Activated T-cell treated with anti-CD3 and anti-CD28 coated beads, Interleukin-2, amount 50 U/mL, for 1 hour (primary cell): ENCODE data around the gene NFIX.

Experiments
- DNase-seq: peaks from one replicate; pipeline ENCODE4 v3.0.0-alpha.2; 2020

The NFIX gene

GRCh38 chr19:13023656-13024055 lies 28.4 kb downstream of the NFIX start:
- no peak for DNase-seq

- no peak for DNase-seq
These were observed 29.1 kb downstream of the NFIX start for GRCh38 chr19:13024126-13024950.

GRCh38 chr19:13024951-13025697 lies 29.8 kb downstream of the NFIX start:
- no peak for DNase-seq

- no peak for DNase-seq
These were observed 30.7 kb downstream of the NFIX start for GRCh38 chr19:13025819-13026456.

- DNase-seq: no peak
These were observed 31.4 kb downstream of the NFIX start for GRCh38 chr19:13026462-13027370.

GRCh38 chr19:13027557-13027956 lies 32.3 kb downstream of the NFIX start:
- DNase-seq: no peak

GRCh38 chr19:13028027-13028426 lies 32.8 kb downstream of the NFIX start:
- DNase-seq: no peak

GRCh38 chr19:13029301-13029880 lies 34.1 kb downstream of the NFIX start:
- DNase-seq: no peak

- DNase-seq: no peak
These were observed 34.6 kb downstream of the NFIX start for GRCh38 chr19:13029893-13030292.

- no peak for DNase-seq
These were observed 36.8 kb downstream of the NFIX start for GRCh38 chr19:13031917-13032623.

GRCh38 chr19:13032837-13033236 lies 37.6 kb downstream of the NFIX start:
- no peak for DNase-seq

GRCh38 chr19:13033244-13033643 lies 38.0 kb downstream of the NFIX start:
- DNase-seq: no peak

- peak; percentile 49 for DNase-seq
These were observed 38.7 kb downstream of the NFIX start for GRCh38 chr19:13033819-13034611.

GRCh38 chr19:13034636-13035035 lies 39.4 kb downstream of the NFIX start:
- no peak for DNase-seq

GRCh38 chr19:13035820-13036365 lies 40.6 kb downstream of the NFIX start:
- no peak for DNase-seq

GRCh38 chr19:13036366-13036976 lies 41.2 kb downstream of the NFIX start:
- no peak for DNase-seq

GRCh38 chr19:13037161-13037560 lies 41.9 kb downstream of the NFIX start:
- DNase-seq: no peak

- DNase-seq: no peak
These were observed 42.5 kb downstream of the NFIX start for GRCh38 chr19:13037731-13038130.

- no peak for DNase-seq
These were observed 43.3 kb downstream of the NFIX start for GRCh38 chr19:13038306-13039210.
